ENCODE results near the gene LRRC14B. TPM values are rescaled to one million over a fixed set of nuclear protein-coding genes. Genes with fewer than 3 reads are reported as not detected.
"Not testable (repeated sequence)": the region's sequence is repeated elsewhere in the genome, so short reads cannot be mapped to it uniquely, and the experiment has no call there.

The LRRC14B gene
- total RNA-seq, 1 donor from 2014 or later = not detected

DNA sequence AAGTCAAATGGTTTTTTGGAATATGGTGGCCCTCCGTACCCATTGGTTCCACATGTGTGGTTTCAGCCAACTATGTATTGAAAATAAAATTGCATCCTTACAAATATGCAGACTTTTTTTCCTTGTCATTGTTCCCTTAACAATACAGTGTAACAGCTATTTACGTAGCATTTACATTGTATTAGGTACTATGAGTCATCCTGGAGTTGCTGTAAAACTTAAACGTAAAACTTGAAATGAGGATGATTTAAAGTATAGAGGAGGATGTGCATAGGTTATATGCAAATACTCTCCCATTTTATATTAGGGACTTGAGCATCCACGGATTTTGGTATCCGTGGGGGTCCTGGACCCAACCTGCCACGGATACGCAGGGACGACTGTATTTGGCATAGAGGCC, 43.2 kb downstream of the LRRC14B start:
- no peak overlapping the region for H3K9ac ChIP-seq (ENCODE audit: low read length)
- Mint-ChIP-seq H3K9me3 (ENCODE audit: unreplicated experiment) (no peaks in the 10 kb centered on the region), H3K36me3 (ENCODE audit: low read depth, unreplicated experiment) (peaks cover 8% of the 10 kb centered on the region), H3K27me3 (ENCODE audit: low read depth, unreplicated experiment) (no peaks in the 10 kb centered on the region), H3K27ac (ENCODE audit: unreplicated experiment) (no peak overlapping the region), H3K4me3 (ENCODE audit: unreplicated experiment) (no peak overlapping the region), H3K4me1 (ENCODE audit: low read depth, unreplicated experiment) (peaks cover 2% of the 10 kb centered on the region)
- H3K36me3 ChIP-seq (ENCODE audit: insufficient read depth, low read length) = peaks cover 19% of the 10 kb centered on the region
- no peaks in the 10 kb centered on the region for H3K9me3 ChIP-seq (ENCODE audit: insufficient read depth, low read depth, low read length)
- TF ChIP-seq EZH2 (IDR thresholded peaks at IDR 0.05; ENCODE audit: insufficient read depth, low read length) = no peak
- TF ChIP-seq, protein P1, sequence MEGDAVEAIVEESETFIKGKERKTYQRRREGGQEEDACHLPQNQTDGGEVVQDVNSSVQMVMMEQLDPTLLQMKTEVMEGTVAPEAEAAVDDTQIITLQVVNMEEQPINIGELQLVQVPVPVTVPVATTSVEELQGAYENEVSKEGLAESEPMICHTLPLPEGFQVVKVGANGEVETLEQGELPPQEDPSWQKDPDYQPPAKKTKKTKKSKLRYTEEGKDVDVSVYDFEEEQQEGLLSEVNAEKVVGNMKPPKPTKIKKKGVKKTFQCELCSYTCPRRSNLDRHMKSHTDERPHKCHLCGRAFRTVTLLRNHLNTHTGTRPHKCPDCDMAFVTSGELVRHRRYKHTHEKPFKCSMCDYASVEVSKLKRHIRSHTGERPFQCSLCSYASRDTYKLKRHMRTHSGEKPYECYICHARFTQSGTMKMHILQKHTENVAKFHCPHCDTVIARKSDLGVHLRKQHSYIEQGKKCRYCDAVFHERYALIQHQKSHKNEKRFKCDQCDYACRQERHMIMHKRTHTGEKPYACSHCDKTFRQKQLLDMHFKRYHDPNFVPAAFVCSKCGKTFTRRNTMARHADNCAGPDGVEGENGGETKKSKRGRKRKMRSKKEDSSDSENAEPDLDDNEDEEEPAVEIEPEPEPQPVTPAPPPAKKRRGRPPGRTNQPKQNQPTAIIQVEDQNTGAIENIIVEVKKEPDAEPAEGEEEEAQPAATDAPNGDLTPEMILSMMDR (IDR thresholded peaks at IDR 0.05; ENCODE audit: insufficient read depth, low read depth, low read length) = no peak
- H3K4me2 ChIP-seq (ENCODE audit: low read length) = no peak overlapping the region
- DNase-seq (ENCODE audit: low read depth) (no peak), FAIRE-seq (no peak)
- H2AFZ ChIP-seq (ENCODE audit: low read depth, low read length) = no peak overlapping the region
- no peaks in the 10 kb centered on the region for H3K4me1 ChIP-seq (ENCODE audit: insufficient read depth, low read length)
- no peak overlapping the region for H3K4me3 ChIP-seq (ENCODE audit: insufficient read depth, low read depth, low read length)
- no peaks in the 10 kb centered on the region for H4K20me1 ChIP-seq (ENCODE audit: insufficient read depth, low read length)
- H3K27me3 ChIP-seq (ENCODE audit: insufficient read depth, low read length) = no peaks in the 10 kb centered on the region
- H3K79me2 ChIP-seq (ENCODE audit: insufficient read depth, low read length) = no peaks in the 10 kb centered on the region
- no peak overlapping the region for H3K27ac ChIP-seq (ENCODE audit: low read depth, low read length)

DNA sequence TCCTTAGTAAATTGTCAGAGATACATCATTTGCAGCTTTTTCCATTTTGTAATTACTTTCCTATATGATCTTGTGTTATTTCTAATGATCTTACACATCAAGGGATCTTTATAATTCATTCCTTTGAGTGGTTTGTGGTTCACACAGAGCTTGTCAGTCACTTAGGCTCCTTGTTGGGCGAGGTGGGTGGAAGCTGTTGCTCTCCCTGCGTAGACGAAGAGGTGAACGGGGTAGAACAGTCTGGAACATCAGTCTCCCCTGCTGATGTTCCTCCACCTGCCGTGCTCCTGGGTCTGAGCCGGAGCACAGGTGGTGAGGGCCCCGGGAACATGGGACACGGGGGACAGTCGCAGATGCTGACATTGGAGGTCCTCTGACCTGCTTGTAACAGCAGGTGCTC, 44.2 kb downstream of the LRRC14B start:
- H3K4me3 ChIP-seq (ENCODE audit: insufficient read depth, low read depth, low read length); H3K9me3 ChIP-seq (ENCODE audit: insufficient read depth, low read depth, low read length); H3K4me2 ChIP-seq (ENCODE audit: low read length); H3K4me1 Mint-ChIP-seq (ENCODE audit: low read depth, unreplicated experiment); H3K27me3 ChIP-seq (ENCODE audit: insufficient read depth, low read length); H3K4me1 ChIP-seq (ENCODE audit: insufficient read depth, low read length); H3K79me2 ChIP-seq (ENCODE audit: insufficient read depth, low read length); H3K27ac Mint-ChIP-seq (ENCODE audit: unreplicated experiment); DNase-seq (ENCODE audit: low read depth); H3K27ac ChIP-seq (ENCODE audit: low read depth, low read length); H4K20me1 ChIP-seq (ENCODE audit: insufficient read depth, low read length); H3K9me3 Mint-ChIP-seq (ENCODE audit: unreplicated experiment); H3K27me3 Mint-ChIP-seq (ENCODE audit: low read depth, unreplicated experiment); H3K4me3 Mint-ChIP-seq (ENCODE audit: unreplicated experiment); H2AFZ ChIP-seq (ENCODE audit: low read depth, low read length); FAIRE-seq; H3K9ac ChIP-seq (ENCODE audit: low read length): not testable (repeated sequence)
- H3K36me3 Mint-ChIP-seq (ENCODE audit: low read depth, unreplicated experiment) = peaks cover 11% of the 10 kb centered on the region
- peaks cover 19% of the 10 kb centered on the region for H3K36me3 ChIP-seq (ENCODE audit: insufficient read depth, low read length)

DNA sequence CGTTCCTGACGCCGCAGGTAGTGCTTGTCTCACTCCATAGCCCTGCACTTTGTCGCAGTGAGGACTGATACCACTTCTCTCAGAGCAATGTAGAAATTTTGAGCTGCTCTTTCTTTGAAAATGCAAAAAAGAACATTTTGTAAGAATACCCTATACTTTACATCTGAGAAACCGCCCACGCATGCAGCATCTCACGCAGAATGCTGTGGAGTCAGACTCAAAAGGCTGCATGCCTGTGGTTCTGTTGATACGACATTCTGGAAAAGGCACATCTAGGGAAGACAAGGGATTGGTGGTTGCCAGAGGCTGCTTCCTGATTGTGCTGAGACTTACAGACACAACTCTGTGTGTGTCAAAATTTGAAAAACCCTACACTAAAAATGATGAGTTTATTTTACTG, 46.6 kb downstream of the LRRC14B start:
- DNase-seq (ENCODE audit: low read depth) = peak; percentile 73
- not testable (repeated sequence) for H3K4me3 Mint-ChIP-seq (ENCODE audit: unreplicated experiment); H3K9ac ChIP-seq (ENCODE audit: low read length); H3K27me3 ChIP-seq (ENCODE audit: insufficient read depth, low read length); H3K4me1 Mint-ChIP-seq (ENCODE audit: low read depth, unreplicated experiment); H3K4me3 ChIP-seq (ENCODE audit: insufficient read depth, low read depth, low read length); H3K4me2 ChIP-seq (ENCODE audit: low read length); H3K27ac ChIP-seq (ENCODE audit: low read depth, low read length); H3K27me3 Mint-ChIP-seq (ENCODE audit: low read depth, unreplicated experiment); H3K4me1 ChIP-seq (ENCODE audit: insufficient read depth, low read length); H4K20me1 ChIP-seq (ENCODE audit: insufficient read depth, low read length); H2AFZ ChIP-seq (ENCODE audit: low read depth, low read length); H3K79me2 ChIP-seq (ENCODE audit: insufficient read depth, low read length); H3K9me3 Mint-ChIP-seq (ENCODE audit: unreplicated experiment); FAIRE-seq; H3K9me3 ChIP-seq (ENCODE audit: insufficient read depth, low read depth, low read length)
- peaks cover 24% of the 10 kb centered on the region for H3K36me3 ChIP-seq (ENCODE audit: insufficient read depth, low read length)
- Mint-ChIP-seq H3K36me3 (ENCODE audit: low read depth, unreplicated experiment) (peaks cover 27% of the 10 kb centered on the region), H3K27ac (ENCODE audit: unreplicated experiment) (peak overlapping the region; percentile 72)

DNA sequence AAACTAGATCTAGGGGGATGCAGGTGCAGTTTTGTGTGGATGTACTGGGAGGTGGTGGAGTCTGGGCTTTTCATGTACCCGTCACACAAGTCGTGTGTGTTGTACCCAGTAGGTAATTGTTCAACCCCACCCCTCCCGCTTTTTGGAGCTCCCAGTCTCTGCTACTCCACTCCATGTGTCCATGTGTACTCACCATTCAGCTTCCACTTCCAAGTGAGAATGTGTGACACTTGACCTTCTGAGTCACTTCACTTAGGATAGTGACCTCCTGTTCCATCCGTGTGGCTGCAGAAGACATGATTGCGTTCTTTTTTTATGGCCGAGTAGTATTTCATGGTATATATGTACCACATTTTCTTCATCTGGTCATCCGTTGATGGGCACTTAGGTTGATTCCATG, 49.3 kb downstream of the LRRC14B start:
- H3K4me3 Mint-ChIP-seq (ENCODE audit: unreplicated experiment); H3K4me3 ChIP-seq (ENCODE audit: insufficient read depth, low read depth, low read length); H3K9ac ChIP-seq (ENCODE audit: low read length); H4K20me1 ChIP-seq (ENCODE audit: insufficient read depth, low read length); H3K4me1 Mint-ChIP-seq (ENCODE audit: low read depth, unreplicated experiment); H3K4me1 ChIP-seq (ENCODE audit: insufficient read depth, low read length); DNase-seq (ENCODE audit: low read depth); H2AFZ ChIP-seq (ENCODE audit: low read depth, low read length); H3K4me2 ChIP-seq (ENCODE audit: low read length); H3K27me3 ChIP-seq (ENCODE audit: insufficient read depth, low read length); H3K27ac Mint-ChIP-seq (ENCODE audit: unreplicated experiment); H3K9me3 ChIP-seq (ENCODE audit: insufficient read depth, low read depth, low read length); H3K79me2 ChIP-seq (ENCODE audit: insufficient read depth, low read length); H3K9me3 Mint-ChIP-seq (ENCODE audit: unreplicated experiment); FAIRE-seq; H3K27ac ChIP-seq (ENCODE audit: low read depth, low read length); H3K27me3 Mint-ChIP-seq (ENCODE audit: low read depth, unreplicated experiment): not testable (repeated sequence)
- peaks cover 38% of the 10 kb centered on the region for H3K36me3 Mint-ChIP-seq (ENCODE audit: low read depth, unreplicated experiment)
- H3K36me3 ChIP-seq (ENCODE audit: insufficient read depth, low read length) = peaks cover 17% of the 10 kb centered on the region

DNA sequence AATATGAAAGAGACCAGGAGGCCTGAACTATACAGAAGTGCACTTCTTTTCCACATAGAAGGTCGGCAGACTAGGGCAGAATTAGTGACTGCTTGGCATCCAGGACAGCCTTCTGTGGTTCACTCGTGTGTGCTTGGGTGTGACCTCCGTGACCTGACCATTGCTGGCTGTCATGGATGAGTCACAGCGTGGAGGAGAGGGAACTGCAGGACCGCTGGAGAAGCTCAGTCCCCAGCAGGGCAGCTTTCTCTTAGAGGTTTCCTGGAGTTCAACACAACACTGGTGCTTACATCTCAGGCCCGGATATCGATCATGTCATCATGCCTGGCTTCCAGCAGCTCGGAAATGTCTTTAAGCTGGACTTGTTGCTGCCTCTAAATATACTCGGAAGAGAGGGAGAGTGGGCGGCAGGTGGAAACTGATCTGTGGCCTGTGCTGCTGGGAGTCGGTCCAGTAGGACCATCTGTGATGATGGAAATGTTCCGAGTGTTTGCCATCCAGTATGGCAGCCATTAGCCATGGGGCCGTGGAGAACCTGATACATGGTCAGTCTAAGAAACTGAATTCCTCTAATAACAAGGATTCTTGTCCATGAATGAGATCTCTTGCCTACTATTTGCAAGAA, 49.9 kb downstream of the LRRC14B start:
- not testable (repeated sequence) for H3K27me3 ChIP-seq (ENCODE audit: insufficient read depth, low read length); FAIRE-seq; H3K27me3 Mint-ChIP-seq (ENCODE audit: low read depth, unreplicated experiment); H3K4me3 Mint-ChIP-seq (ENCODE audit: unreplicated experiment); DNase-seq (ENCODE audit: low read depth); H3K79me2 ChIP-seq (ENCODE audit: insufficient read depth, low read length); H3K4me2 ChIP-seq (ENCODE audit: low read length); H3K4me3 ChIP-seq (ENCODE audit: insufficient read depth, low read depth, low read length); H3K27ac ChIP-seq (ENCODE audit: low read depth, low read length); H3K9me3 ChIP-seq (ENCODE audit: insufficient read depth, low read depth, low read length); H3K9ac ChIP-seq (ENCODE audit: low read length); H3K9me3 Mint-ChIP-seq (ENCODE audit: unreplicated experiment); H2AFZ ChIP-seq (ENCODE audit: low read depth, low read length); H3K27ac Mint-ChIP-seq (ENCODE audit: unreplicated experiment); H3K4me1 ChIP-seq (ENCODE audit: insufficient read depth, low read length)
- peaks cover 13% of the 10 kb centered on the region for H3K4me1 Mint-ChIP-seq (ENCODE audit: low read depth, unreplicated experiment)
- H3K36me3 Mint-ChIP-seq (ENCODE audit: low read depth, unreplicated experiment) = peaks cover 38% of the 10 kb centered on the region
- Histone ChIP-seq H4K20me1 (ENCODE audit: insufficient read depth, low read length) (peaks cover 13% of the 10 kb centered on the region), H3K36me3 (ENCODE audit: insufficient read depth, low read length) (peaks cover 18% of the 10 kb centered on the region)
